Measurements from ENCODE around the gene IGF2BP3.
A peak's percentile ranks its signal among the peaks of the same experiment; 100 is the strongest.

The IGF2BP3 gene

GRCh38 chr7:23471106-23471859, 992 bp upstream of the IGF2BP3 start:
- peak overlapping the region; percentile 63 for H3K4me3 ChIP-seq (ENCODE audit: low read length)
- DNase-seq (ENCODE audit: low read depth): no peak
- no peak for TF ChIP-seq CTCF (conservative IDR thresholded peaks at IDR 0.05; ENCODE audit: low read length)

DNA sequence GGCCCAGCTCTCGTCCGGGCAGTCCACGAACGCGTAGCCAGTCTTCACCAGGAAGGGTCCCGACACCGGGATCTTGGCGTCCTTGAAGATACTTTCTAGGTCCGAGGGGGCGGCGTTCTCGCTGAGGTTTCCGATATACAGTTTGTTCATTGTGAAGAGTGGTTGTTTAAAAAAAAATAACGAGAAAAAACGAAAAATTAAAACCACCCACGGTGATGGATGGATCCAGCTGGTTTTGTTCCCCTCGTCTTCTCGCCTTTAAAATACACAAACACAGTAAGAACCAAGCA, 385 bp downstream of the IGF2BP3 start:
- no peak for TF ChIP-seq CTCF (conservative IDR thresholded peaks at IDR 0.05; ENCODE audit: low read length)
- no peak for DNase-seq (ENCODE audit: low read depth)
- H3K4me3 ChIP-seq (ENCODE audit: low read length): peak overlapping the region; percentile 63

DNA sequence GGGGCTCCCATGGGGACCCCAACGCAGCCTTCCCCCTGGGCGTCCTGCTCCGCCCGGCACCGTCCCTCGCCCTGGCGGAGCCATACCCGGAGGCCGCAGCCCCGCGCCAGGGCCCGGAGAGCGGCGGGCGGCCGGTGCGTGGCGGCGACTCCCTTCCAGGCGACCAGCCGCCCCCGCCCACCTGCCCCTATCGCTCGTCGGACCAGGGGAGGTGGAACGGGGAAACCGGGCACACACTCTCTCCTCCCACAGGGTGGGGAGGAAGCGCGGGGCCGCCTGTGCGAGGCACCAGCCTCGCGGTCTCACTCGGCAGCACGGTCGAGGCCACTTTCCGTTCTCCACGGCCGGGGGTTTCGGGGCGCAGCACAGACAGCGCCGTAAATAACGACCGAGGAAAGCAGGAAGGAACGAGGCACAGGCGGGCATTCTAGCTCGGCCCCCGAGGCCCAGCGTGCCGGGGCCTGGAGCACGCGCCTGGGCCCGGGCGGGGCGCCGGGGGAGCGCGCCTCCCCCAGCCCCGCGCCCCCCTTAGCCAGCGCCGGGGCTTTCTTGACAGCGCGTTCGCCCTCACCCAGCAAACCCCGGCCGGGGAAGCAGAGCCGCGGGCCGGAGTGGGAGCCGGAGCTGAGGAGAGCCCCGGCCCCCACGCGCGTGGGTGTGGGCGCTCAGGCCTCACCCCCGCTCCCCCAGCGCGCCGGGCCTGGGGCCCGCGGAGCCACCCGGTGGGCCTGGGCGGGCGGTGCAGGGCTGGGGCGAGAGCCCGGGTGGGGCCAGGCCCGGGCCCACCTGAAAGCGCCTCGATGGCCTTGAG, 936 bp downstream of the IGF2BP3 start:
- no peak for TF ChIP-seq CTCF (conservative IDR thresholded peaks at IDR 0.05; ENCODE audit: low read length)
- DNase-seq (ENCODE audit: low read depth): no peak
- H3K4me3 ChIP-seq (ENCODE audit: low read length): peak overlapping the region; percentile 63

- H3K4me3 ChIP-seq (ENCODE audit: low read length): peak overlapping the region; percentile 63
- TF ChIP-seq CTCF (conservative IDR thresholded peaks at IDR 0.05; ENCODE audit: low read length): no peak
- DNase-seq (ENCODE audit: low read depth): no peak
Observed at GRCh38 chr7:23468526-23469149, 1.7 kb downstream of the IGF2BP3 start.

- TF ChIP-seq CTCF (conservative IDR thresholded peaks at IDR 0.05; ENCODE audit: low read length): no peak
- H3K4me3 ChIP-seq (ENCODE audit: low read length): peak overlapping the region; percentile 63
- DNase-seq (ENCODE audit: low read depth): peak; percentile 36
Observed at GRCh38 chr7:23467806-23468525, 2.3 kb downstream of the IGF2BP3 start.

DNA sequence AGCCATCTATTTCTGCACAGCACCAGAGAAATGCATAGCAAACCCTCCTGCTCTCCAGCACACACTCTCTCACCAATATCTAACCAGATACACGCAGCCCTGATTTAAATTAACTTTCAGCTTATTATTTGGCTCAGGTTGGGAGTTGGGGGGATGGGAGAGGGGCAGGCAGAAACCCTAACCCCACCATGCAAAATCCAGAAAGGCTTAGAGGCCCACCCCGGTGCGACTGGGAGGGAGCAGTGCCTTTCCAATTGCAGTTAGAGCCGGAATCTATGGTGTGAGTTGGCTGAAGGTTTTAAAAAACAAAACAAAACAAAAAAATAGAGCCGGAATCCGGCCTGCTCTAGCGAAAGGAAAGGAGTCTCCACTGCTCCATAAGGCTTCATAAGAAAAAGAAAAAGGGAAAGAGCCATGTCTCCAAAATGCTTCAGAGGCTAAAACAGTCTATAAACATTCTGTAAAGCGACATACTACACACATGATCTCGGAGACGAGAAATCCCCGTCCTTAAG, 2.9 kb downstream of the IGF2BP3 start:
- no peak for TF ChIP-seq CTCF (conservative IDR thresholded peaks at IDR 0.05; ENCODE audit: low read length)
- H3K4me3 ChIP-seq (ENCODE audit: low read length): peak overlapping the region; percentile 63
- no peak for DNase-seq (ENCODE audit: low read depth)
